Neural progenitor cell (in vitro differentiated cells): ENCODE measurements around the gene OTOP3.

Experiments used
- CTCF ChIP-seq: fragments of 200-600 bp; sonication (generic); IDR thresholded peaks from 2 replicates; pipeline ENCODE4 v1.5.1; 2017; ENCODE audit warnings: antibody characterized with exemption, mild to moderate bottlenecking
- EZH2 ChIP-seq: fragments of 200-600 bp; sonication (generic); IDR thresholded peaks from 2 replicates; pipeline ENCODE4 v1.6.1; 2017; ENCODE audit warnings: antibody characterized with exemption, mild to moderate bottlenecking, moderate library complexity
- EZH2phosphoT487 ChIP-seq: fragments of 200-600 bp; sonication (generic); IDR thresholded peaks from 2 replicates; pipeline ENCODE4 v1.6.1; 2017; ENCODE audit warnings: antibody characterized with exemption

GRCh38 chr17:74971069-74971841, 35.6 kb downstream of the OTOP3 start:
- TF ChIP-seq CTCF (no peak), EZH2 (no peak), EZH2phosphoT487 (no peak)
